GM23338 (cell line): Measurements from ENCODE around the gene AFF3. TPM values are rescaled to one million over a fixed set of nuclear protein-coding genes. Genes with fewer than 3 reads are reported as not detected.

ENCODE experiments used
- ATAC-seq: fragments of 200-7000 bp; cut with Tn5 transposase; 3 replicates; pipeline ENCODE4 v1.9.1; 2020
- DNase-seq: peaks from one replicate; pipeline ENCODE4 v3.0.0-alpha.2; 2015; ENCODE audit warnings: low spot score
- H2AFZ ChIP-seq: fragments of 200-600 bp; sonication (generic); 2 replicates; pipeline ENCODE4 v1.8.0; 2016; ENCODE audit warnings: antibody characterized with exemption, mild to moderate bottlenecking, moderate library complexity
- H3F3A ChIP-seq: fragments of 200-600 bp; sonication (generic); replicated peaks from 2 replicates; pipeline ENCODE4 v1.8.0; 2017; ENCODE audit warnings: antibody characterized with exemption, mixed run types, low read depth
- H3K27ac ChIP-seq: fragments of 200-600 bp; sonication (generic); 2 replicates; pipeline ENCODE4 v1.6.1; 2016; ENCODE audit warnings: low read depth
- H3K27me3 ChIP-seq: fragments of 200-600 bp; sonication (generic); 2 replicates; pipeline ENCODE4 v1.8.0; 2016; ENCODE audit warnings: mild to moderate bottlenecking, mixed run types, moderate library complexity; ENCODE audit not compliant: insufficient read depth
- H3K36me3 ChIP-seq: fragments of 200-600 bp; sonication (generic); 2 replicates; pipeline ENCODE4 v1.8.0; 2016; ENCODE audit warnings: mild to moderate bottlenecking; ENCODE audit not compliant: insufficient read depth
- H3K4me1 ChIP-seq: fragments of 200-600 bp; sonication (generic); 2 replicates; pipeline ENCODE4 v1.8.0; 2016; ENCODE audit warnings: mild to moderate bottlenecking, moderate library complexity; ENCODE audit not compliant: insufficient read depth
- H3K4me2 ChIP-seq: fragments of 200-600 bp; sonication (generic); 2 replicates; pipeline ENCODE4 v1.7.1; 2017; ENCODE audit warnings: mixed run types
- H3K4me3 ChIP-seq: fragments of 200-600 bp; sonication (generic); 2 replicates; pipeline ENCODE4 v1.6.1; 2016; ENCODE audit warnings: mixed run types
- H3K79me2 ChIP-seq: fragments of 200-600 bp; sonication (generic); replicated peaks from 2 replicates; pipeline ENCODE4 v1.8.0; 2017; ENCODE audit warnings: mild to moderate bottlenecking; ENCODE audit not compliant: insufficient read depth
- H3K9me2 ChIP-seq: fragments of 200-600 bp; sonication (generic); 2 replicates; pipeline ENCODE4 v1.8.0; 2017; ENCODE audit not compliant: insufficient read depth
- H4K20me1 ChIP-seq: fragments of 200-600 bp; sonication (generic); replicated peaks from 2 replicates; pipeline ENCODE4 v1.8.0; 2017; ENCODE audit warnings: mild to moderate bottlenecking; ENCODE audit not compliant: insufficient read depth
- H3K27ac Mint-ChIP-seq: 2 replicates; pipeline ENCODE4 v1.8.0; 2020; ENCODE audit warnings: inconsistent platforms, mild to moderate bottlenecking, moderate library complexity, mixed read lengths
- H3K27me3 Mint-ChIP-seq: 3 replicates; pipeline ENCODE4 v1.8.0; 2022; ENCODE audit warnings: low read depth, mild to moderate bottlenecking, moderate library complexity, mixed read lengths, inconsistent platforms; ENCODE audit not compliant: insufficient read depth, poor library complexity
- H3K36me3 Mint-ChIP-seq: 3 replicates; pipeline ENCODE4 v1.8.0; 2021; ENCODE audit warnings: low read depth, mild to moderate bottlenecking, inconsistent platforms, moderate library complexity, mixed read lengths
- H3K4me1 Mint-ChIP-seq: 3 replicates; pipeline ENCODE4 v1.8.0; 2020; ENCODE audit warnings: mild to moderate bottlenecking, inconsistent platforms, mixed read lengths
- H3K4me3 Mint-ChIP-seq: 3 replicates; pipeline ENCODE4 v1.8.0; 2021; ENCODE audit warnings: moderate library complexity, mild to moderate bottlenecking, inconsistent platforms, mixed read lengths
- H3K9me3 Mint-ChIP-seq: 3 replicates; pipeline ENCODE4 v1.8.0; 2020; ENCODE audit warnings: moderate library complexity, mild to moderate bottlenecking, inconsistent platforms, mixed read lengths
- CREB1 ChIP-seq: fragments of 250-450 bp; sonication (Bioruptor Pico); IDR thresholded peaks from 2 replicates; pipeline ENCODE4 v1.5.0; 2020; ENCODE audit warnings: low read depth, mild to moderate bottlenecking, moderate library complexity
- EZH2 ChIP-seq: fragments of 200-600 bp; sonication (generic); IDR thresholded peaks from one replicate; pipeline ENCODE4 v1.8.0; 2017; ENCODE audit warnings: antibody characterized with exemption, mild to moderate bottlenecking, low read depth; ENCODE audit not compliant: unreplicated experiment
- EZH2phosphoT487 ChIP-seq: fragments of 200-600 bp; sonication (generic); IDR thresholded peaks from one replicate; pipeline ENCODE4 v1.8.1; 2018; ENCODE audit warnings: antibody characterized with exemption; ENCODE audit not compliant: unreplicated experiment
- JUNB ChIP-seq: IDR thresholded peaks from one replicate; pipeline ENCODE4 v1.6.1; 2016; ENCODE audit warnings: antibody characterized with exemption; ENCODE audit not compliant: unreplicated experiment
- NANOG ChIP-seq: IDR thresholded peaks from 2 replicates; pipeline ENCODE4 v1.6.1; 2016; ENCODE audit warnings: antibody characterized with exemption, borderline replicate concordance
- POLR2AphosphoS5 ChIP-seq: IDR thresholded peaks from 2 replicates; pipeline ENCODE4 v1.6.1; 2016; ENCODE audit warnings: antibody characterized with exemption, low read depth
- STAT1 ChIP-seq: IDR thresholded peaks from one replicate; pipeline ENCODE4 v1.6.1; 2016; ENCODE audit warnings: antibody characterized with exemption; ENCODE audit not compliant: unreplicated experiment
- ZNF114 ChIP-seq: fragments of 250-450 bp; sonication (Bioruptor Pico); IDR thresholded peaks from 2 replicates; pipeline ENCODE4 v1.5.0; 2020; ENCODE audit warnings: mild to moderate bottlenecking, moderate library complexity
- ZNF331 ChIP-seq: fragments of 250-450 bp; sonication (Bioruptor Pico); IDR thresholded peaks from 2 replicates; pipeline ENCODE4 v1.5.0; 2020; ENCODE audit warnings: low read depth, mild to moderate bottlenecking, moderate library complexity
- polyA plus RNA-seq: library from polyadenylated mRNA; unstranded; fragments of >200 nt; fragmentation: Nextera tagmentation; extraction: Ambion mirVana; gene quantifications from 2 replicates; pipeline ENCODE4 v1.2.1, GENCODE V29; 2016
- total RNA-seq: library from RNA; depleted of rRNA; stranded (reverse); fragments of >200 nt; shearing (Covaris generic); gene quantifications from 2 replicates; pipeline ENCODE4 v1.2.3, GENCODE V29; 2014
- TF ChIP-seq, protein P1 (sequence below): IDR thresholded peaks from one replicate; pipeline ENCODE4 v1.6.1; 2018; ENCODE audit warnings: antibody characterized with exemption; ENCODE audit not compliant: unreplicated experiment
- TF ChIP-seq, protein P2 (sequence below), 2 experiments: fragments of 200-600 bp in 1 of 2; sonication (generic) in 1 of 2; conservative IDR thresholded peaks; 2 replicates each; pipeline versions ENCODE4 v1.5.1 to v1.6.1; 2016 to 2017; ENCODE audit warnings: antibody characterized with exemption in 2 of 2, low read depth in 2 of 2, mild to moderate bottlenecking in 2 of 2, moderate library complexity in 1 of 2
- TF ChIP-seq, protein P3 (sequence below): IDR thresholded peaks from 2 replicates; pipeline ENCODE4 v1.6.1; 2016; ENCODE audit warnings: antibody characterized with exemption
- TF ChIP-seq, protein P4 (sequence below): fragments of 250-450 bp; sonication (Bioruptor Pico); IDR thresholded peaks from 2 replicates; pipeline ENCODE4 v1.5.0; 2020; ENCODE audit warnings: mild to moderate bottlenecking, moderate library complexity

Gene AFF3
- total and polyA plus RNA-seq, 2 experiments from 2014 or later, result 0.73 to 1.4 TPM

DNA sequence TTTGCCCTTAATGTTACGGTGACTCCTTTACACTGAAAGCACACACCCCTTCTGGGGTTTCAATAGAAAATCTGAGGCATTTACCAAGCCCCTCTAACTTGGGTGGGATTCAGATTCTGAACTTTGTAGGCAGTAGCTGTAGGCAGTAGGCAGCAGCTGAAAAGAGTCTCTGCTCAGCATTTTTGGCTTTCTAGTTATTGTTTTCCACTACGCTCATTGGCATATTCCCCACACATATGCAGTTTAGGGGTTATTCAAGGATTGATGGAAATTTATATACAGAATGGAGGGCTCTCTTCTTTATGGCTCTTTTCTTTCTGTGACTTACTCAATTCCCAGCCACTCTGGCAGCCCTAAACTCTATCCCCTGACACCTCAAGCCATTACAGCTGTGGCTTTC is 419.9 kb downstream of the AFF3 start (continued):
- TF ChIP-seq ZNF114 (CRISPR knock-in tag), result no peak

DNA sequence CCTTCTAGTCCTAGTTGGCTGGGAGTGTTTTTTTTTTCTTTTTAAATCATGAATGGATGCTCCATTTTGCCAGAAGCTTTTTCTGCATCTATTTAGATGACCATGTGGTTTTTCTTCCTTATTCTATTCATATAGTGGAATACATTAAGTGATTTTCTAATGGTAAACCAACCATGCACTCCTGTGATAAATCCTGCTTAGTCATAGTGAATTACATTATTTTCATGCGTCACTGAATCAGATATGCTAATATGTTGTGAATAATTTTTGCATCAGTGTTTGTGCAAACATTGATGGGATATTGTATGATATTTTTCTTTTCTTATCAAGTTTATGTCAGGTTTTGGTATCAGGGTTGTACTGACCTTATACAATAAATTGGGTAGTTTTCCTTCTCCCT is 423.3 kb downstream of the AFF3 start:
- H3K9me2 ChIP-seq, result peaks cover 5% of the 10 kb centered on the region; the same call in 1 of the 2 replicates
- no peak overlapping the region for H2AFZ ChIP-seq
- H3K27me3 Mint-ChIP-seq, result no peaks in the 10 kb centered on the region
- ATAC-seq (no peak), DNase-seq (no peak)
- H3F3A ChIP-seq, result no peaks in the 10 kb centered on the region
- no peaks in the 10 kb centered on the region for H3K36me3 ChIP-seq
- H3K4me1 Mint-ChIP-seq, result no peaks in the 10 kb centered on the region
- no peaks in the 10 kb centered on the region for H3K4me1 ChIP-seq
- H3K4me2 ChIP-seq, result no peak overlapping the region
- H3K27ac Mint-ChIP-seq, result no peak overlapping the region
- no peak overlapping the region for H3K4me3 ChIP-seq
- H3K79me2 ChIP-seq, result no peaks in the 10 kb centered on the region
- H3K27me3 ChIP-seq, result no peaks in the 10 kb centered on the region
- TF ChIP-seq ZNF114 (CRISPR knock-in tag), result no peak
- TF ChIP-seq, protein P1, sequence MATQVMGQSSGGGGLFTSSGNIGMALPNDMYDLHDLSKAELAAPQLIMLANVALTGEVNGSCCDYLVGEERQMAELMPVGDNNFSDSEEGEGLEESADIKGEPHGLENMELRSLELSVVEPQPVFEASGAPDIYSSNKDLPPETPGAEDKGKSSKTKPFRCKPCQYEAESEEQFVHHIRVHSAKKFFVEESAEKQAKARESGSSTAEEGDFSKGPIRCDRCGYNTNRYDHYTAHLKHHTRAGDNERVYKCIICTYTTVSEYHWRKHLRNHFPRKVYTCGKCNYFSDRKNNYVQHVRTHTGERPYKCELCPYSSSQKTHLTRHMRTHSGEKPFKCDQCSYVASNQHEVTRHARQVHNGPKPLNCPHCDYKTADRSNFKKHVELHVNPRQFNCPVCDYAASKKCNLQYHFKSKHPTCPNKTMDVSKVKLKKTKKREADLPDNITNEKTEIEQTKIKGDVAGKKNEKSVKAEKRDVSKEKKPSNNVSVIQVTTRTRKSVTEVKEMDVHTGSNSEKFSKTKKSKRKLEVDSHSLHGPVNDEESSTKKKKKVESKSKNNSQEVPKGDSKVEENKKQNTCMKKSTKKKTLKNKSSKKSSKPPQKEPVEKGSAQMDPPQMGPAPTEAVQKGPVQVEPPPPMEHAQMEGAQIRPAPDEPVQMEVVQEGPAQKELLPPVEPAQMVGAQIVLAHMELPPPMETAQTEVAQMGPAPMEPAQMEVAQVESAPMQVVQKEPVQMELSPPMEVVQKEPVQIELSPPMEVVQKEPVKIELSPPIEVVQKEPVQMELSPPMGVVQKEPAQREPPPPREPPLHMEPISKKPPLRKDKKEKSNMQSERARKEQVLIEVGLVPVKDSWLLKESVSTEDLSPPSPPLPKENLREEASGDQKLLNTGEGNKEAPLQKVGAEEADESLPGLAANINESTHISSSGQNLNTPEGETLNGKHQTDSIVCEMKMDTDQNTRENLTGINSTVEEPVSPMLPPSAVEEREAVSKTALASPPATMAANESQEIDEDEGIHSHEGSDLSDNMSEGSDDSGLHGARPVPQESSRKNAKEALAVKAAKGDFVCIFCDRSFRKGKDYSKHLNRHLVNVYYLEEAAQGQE, result no peak
- TF ChIP-seq, protein P2, sequence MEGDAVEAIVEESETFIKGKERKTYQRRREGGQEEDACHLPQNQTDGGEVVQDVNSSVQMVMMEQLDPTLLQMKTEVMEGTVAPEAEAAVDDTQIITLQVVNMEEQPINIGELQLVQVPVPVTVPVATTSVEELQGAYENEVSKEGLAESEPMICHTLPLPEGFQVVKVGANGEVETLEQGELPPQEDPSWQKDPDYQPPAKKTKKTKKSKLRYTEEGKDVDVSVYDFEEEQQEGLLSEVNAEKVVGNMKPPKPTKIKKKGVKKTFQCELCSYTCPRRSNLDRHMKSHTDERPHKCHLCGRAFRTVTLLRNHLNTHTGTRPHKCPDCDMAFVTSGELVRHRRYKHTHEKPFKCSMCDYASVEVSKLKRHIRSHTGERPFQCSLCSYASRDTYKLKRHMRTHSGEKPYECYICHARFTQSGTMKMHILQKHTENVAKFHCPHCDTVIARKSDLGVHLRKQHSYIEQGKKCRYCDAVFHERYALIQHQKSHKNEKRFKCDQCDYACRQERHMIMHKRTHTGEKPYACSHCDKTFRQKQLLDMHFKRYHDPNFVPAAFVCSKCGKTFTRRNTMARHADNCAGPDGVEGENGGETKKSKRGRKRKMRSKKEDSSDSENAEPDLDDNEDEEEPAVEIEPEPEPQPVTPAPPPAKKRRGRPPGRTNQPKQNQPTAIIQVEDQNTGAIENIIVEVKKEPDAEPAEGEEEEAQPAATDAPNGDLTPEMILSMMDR (conservative IDR thresholded peaks at IDR 0.05; ENCODE audit: low read depth in 2 of 2), result no peak
- TF ChIP-seq, protein P3, sequence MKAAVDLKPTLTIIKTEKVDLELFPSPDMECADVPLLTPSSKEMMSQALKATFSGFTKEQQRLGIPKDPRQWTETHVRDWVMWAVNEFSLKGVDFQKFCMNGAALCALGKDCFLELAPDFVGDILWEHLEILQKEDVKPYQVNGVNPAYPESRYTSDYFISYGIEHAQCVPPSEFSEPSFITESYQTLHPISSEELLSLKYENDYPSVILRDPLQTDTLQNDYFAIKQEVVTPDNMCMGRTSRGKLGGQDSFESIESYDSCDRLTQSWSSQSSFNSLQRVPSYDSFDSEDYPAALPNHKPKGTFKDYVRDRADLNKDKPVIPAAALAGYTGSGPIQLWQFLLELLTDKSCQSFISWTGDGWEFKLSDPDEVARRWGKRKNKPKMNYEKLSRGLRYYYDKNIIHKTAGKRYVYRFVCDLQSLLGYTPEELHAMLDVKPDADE, result no peak
- TF ChIP-seq CREB1, result no peak
- no peak for TF ChIP-seq STAT1
- no peak for TF ChIP-seq POLR2AphosphoS5
- TF ChIP-seq NANOG, result no peak
- no peak for TF ChIP-seq JUNB
- TF ChIP-seq ZNF331 (CRISPR knock-in tag), result no peak
- TF ChIP-seq, protein P4, sequence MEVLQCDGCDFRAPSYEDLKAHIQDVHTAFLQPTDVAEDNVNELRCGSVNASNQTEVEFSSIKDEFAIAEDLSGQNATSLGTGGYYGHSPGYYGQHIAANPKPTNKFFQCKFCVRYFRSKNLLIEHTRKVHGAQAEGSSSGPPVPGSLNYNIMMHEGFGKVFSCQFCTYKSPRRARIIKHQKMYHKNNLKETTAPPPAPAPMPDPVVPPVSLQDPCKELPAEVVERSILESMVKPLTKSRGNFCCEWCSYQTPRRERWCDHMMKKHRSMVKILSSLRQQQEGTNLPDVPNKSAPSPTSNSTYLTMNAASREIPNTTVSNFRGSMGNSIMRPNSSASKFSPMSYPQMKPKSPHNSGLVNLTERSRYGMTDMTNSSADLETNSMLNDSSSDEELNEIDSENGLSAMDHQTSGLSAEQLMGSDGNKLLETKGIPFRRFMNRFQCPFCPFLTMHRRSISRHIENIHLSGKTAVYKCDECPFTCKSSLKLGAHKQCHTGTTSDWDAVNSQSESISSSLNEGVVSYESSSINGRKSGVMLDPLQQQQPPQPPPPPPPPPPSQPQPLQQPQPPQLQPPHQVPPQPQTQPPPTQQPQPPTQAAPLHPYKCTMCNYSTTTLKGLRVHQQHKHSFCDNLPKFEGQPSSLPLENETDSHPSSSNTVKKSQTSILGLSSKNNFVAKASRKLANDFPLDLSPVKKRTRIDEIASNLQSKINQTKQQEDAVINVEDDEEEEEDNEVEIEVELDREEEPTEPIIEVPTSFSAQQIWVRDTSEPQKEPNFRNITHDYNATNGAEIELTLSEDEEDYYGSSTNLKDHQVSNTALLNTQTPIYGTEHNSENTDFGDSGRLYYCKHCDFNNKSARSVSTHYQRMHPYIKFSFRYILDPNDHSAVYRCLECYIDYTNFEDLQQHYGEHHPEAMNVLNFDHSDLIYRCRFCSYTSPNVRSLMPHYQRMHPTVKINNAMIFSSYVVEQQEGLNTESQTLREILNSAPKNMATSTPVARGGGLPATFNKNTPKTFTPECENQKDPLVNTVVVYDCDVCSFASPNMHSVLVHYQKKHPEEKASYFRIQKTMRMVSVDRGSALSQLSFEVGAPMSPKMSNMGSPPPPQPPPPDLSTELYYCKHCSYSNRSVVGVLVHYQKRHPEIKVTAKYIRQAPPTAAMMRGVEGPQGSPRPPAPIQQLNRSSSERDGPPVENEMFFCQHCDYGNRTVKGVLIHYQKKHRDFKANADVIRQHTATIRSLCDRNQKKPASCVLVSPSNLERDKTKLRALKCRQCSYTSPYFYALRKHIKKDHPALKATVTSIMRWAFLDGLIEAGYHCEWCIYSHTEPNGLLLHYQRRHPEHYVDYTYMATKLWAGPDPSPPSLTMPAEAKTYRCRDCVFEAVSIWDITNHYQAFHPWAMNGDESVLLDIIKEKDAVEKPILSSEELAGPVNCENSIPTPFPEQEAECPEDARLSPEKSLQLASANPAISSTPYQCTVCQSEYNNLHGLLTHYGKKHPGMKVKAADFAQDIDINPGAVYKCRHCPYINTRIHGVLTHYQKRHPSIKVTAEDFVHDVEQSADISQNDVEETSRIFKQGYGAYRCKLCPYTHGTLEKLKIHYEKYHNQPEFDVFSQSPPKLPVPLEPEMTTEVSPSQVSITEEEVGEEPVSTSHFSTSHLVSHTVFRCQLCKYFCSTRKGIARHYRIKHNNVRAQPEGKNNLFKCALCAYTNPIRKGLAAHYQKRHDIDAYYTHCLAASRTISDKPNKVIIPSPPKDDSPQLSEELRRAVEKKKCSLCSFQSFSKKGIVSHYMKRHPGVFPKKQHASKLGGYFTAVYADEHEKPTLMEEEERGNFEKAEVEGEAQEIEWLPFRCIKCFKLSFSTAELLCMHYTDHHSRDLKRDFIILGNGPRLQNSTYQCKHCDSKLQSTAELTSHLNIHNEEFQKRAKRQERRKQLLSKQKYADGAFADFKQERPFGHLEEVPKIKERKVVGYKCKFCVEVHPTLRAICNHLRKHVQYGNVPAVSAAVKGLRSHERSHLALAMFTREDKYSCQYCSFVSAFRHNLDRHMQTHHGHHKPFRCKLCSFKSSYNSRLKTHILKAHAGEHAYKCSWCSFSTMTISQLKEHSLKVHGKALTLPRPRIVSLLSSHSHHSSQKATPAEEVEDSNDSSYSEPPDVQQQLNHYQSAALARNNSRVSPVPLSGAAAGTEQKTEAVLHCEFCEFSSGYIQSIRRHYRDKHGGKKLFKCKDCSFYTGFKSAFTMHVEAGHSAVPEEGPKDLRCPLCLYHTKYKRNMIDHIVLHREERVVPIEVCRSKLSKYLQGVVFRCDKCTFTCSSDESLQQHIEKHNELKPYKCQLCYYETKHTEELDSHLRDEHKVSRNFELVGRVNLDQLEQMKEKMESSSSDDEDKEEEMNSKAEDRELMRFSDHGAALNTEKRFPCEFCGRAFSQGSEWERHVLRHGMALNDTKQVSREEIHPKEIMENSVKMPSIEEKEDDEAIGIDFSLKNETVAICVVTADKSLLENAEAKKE (CRISPR knock-in tag), result no peak
- TF ChIP-seq EZH2, result no peak
- TF ChIP-seq EZH2phosphoT487, result no peak
- no peak overlapping the region for H3K4me3 Mint-ChIP-seq
- no peak overlapping the region for H3K27ac ChIP-seq
- H3K9me3 Mint-ChIP-seq, result peaks cover 20% of the 10 kb centered on the region
- H4K20me1 ChIP-seq, result no peaks in the 10 kb centered on the region
- peaks cover 10% of the 10 kb centered on the region for H3K36me3 Mint-ChIP-seq
